ENCODE data around the gene OR10K1. TPM values are rescaled to one million over a fixed set of nuclear protein-coding genes. Genes with fewer than 3 reads are reported as not detected.

Gene OR10K1
- polyA plus RNA-seq, 1 donor from 2014 or later = not detected

GRCh38 chr1:158457246-158457645 is 4.4 kb upstream of the OR10K1 start:
- no peaks in the 10 kb centered on the region for H3K79me2 ChIP-seq (replicated peaks; ENCODE audit: insufficient read depth, low read length)
- no peak overlapping the region for H3K4me3 ChIP-seq (ENCODE audit: low read length)
- no peak overlapping the region for H3K4me2 ChIP-seq (ENCODE audit: low read length)
- no peaks in the 10 kb centered on the region for H3K36me3 ChIP-seq (ENCODE audit: insufficient read depth, low read length)
- H3K27me3 ChIP-seq (ENCODE audit: insufficient read depth, low read depth, low read length) = no peaks in the 10 kb centered on the region
- H2AFZ ChIP-seq (ENCODE audit: low read depth, low read length) = no peak overlapping the region
- H3F3A ChIP-seq (ENCODE audit: insufficient read depth, low read length, poor library complexity, severe bottlenecking) = no peaks in the 10 kb centered on the region
- H4K20me1 ChIP-seq (ENCODE audit: insufficient read depth) = no peaks in the 10 kb centered on the region
- H3K9me3 ChIP-seq (ENCODE audit: low read length) = no peaks in the 10 kb centered on the region
- no peaks in the 10 kb centered on the region for H3K9me2 ChIP-seq (ENCODE audit: insufficient read depth, low read length)
- TF ChIP-seq EP300 (conservative IDR thresholded peaks at IDR 0.05; ENCODE audit: poor library complexity, severe bottlenecking) (no peak), EZH2 (IDR thresholded peaks at IDR 0.05; ENCODE audit: borderline replicate concordance, insufficient read depth, low read length, poor library complexity, severe bottlenecking) (no peak), TAF1 (IDR thresholded peaks at IDR 0.05; ENCODE audit: low read depth) (no peak), RAD21 (conservative IDR thresholded peaks at IDR 0.05) (no peak), MXI1 (conservative IDR thresholded peaks at IDR 0.05; ENCODE audit: poor library complexity, severe bottlenecking) (no peak), POLR2AphosphoS5 (IDR thresholded peaks at IDR 0.05) (no peak)
- no peak overlapping the region for H3K9ac ChIP-seq (ENCODE audit: low read length)
- no peak overlapping the region for H3K27ac ChIP-seq (ENCODE audit: low read length)

- Histone ChIP-seq H3F3A (ENCODE audit: insufficient read depth, low read length, poor library complexity, severe bottlenecking) (no peaks in the 10 kb centered on the region), H3K9me2 (ENCODE audit: insufficient read depth, low read length) (no peaks in the 10 kb centered on the region), H2AFZ (ENCODE audit: low read depth, low read length) (no peak overlapping the region), H3K4me3 (ENCODE audit: low read length) (no peak overlapping the region), H3K27me3 (ENCODE audit: insufficient read depth, low read depth, low read length) (no peaks in the 10 kb centered on the region), H4K20me1 (ENCODE audit: insufficient read depth) (no peaks in the 10 kb centered on the region), H3K9ac (ENCODE audit: low read length) (no peak overlapping the region), H3K36me3 (ENCODE audit: insufficient read depth, low read length) (no peaks in the 10 kb centered on the region), H3K27ac (ENCODE audit: low read length) (no peak overlapping the region), H3K4me2 (ENCODE audit: low read length) (no peak overlapping the region), H3K79me2 (replicated peaks; ENCODE audit: insufficient read depth, low read length) (no peaks in the 10 kb centered on the region), H3K9me3 (ENCODE audit: low read length) (no peaks in the 10 kb centered on the region)
- TF ChIP-seq RAD21 (conservative IDR thresholded peaks at IDR 0.05) = no peak
- no peak for TF ChIP-seq CTCF (IDR thresholded peaks at IDR 0.05; ENCODE audit: poor library complexity, severe bottlenecking)
- TF ChIP-seq REST (IDR thresholded peaks at IDR 0.05; ENCODE audit: borderline replicate concordance) = no peak
- TF ChIP-seq SMC3 (conservative IDR thresholded peaks at IDR 0.05; ENCODE audit: poor library complexity) = no peak
- no peak for TF ChIP-seq MXI1 (conservative IDR thresholded peaks at IDR 0.05; ENCODE audit: poor library complexity, severe bottlenecking)
- TF ChIP-seq TAF1 (IDR thresholded peaks at IDR 0.05; ENCODE audit: low read depth) = no peak
- TF ChIP-seq EZH2 (IDR thresholded peaks at IDR 0.05; ENCODE audit: borderline replicate concordance, insufficient read depth, low read length, poor library complexity, severe bottlenecking) = no peak
- no peak for TF ChIP-seq POLR2AphosphoS5 (IDR thresholded peaks at IDR 0.05)
Observed at GRCh38 chr1:158458263-158458662, 3.4 kb upstream of the OR10K1 start.

Data from neural cell (in vitro differentiated cells).